Pancreas (tissue), 10 donors: ENCODE data around the gene OPCML. TPM values are rescaled to one million over a fixed set of nuclear protein-coding genes. Genes with fewer than 3 reads are reported as not detected.

ENCODE experiments used
- ATAC-seq, 4 donors: fragments of 200-7000 bp; cut with Tn5 transposase; one replicate each; pipeline versions ENCODE4 v1.8.0 to v1.9.1; 2020; ENCODE audit warnings: mild to moderate bottlenecking in 4 of 4, moderate library complexity in 4 of 4
- DNase-seq, 6 donors: peaks; one replicate each; pipeline ENCODE4 v3.0.0-alpha.2; 2020
- FAIRE-seq: peaks from 2 replicates; lab custom pipeline; 2012; peaks lifted over from hg19 to GRCh38; lab: Jason Lieb, UNC
- H3K27ac ChIP-seq, 4 donors: fragments of 200-600 bp; sonication (generic); 1 replicate in 3 of 4; 2 replicates in 1 of 4; pipeline versions ENCODE4 v1.5.0 to v1.8.0; 2020
- H3K27me3 ChIP-seq, 4 donors: fragments of 200-600 bp; one replicate each; pipeline ENCODE4 v1.8.0; 2021
- H3K36me3 ChIP-seq, 3 donors: fragments of 200-600 bp; sonication (generic) in 1 of 3; one replicate each; pipeline versions ENCODE4 v1.5.0 to v1.8.0; 2020 to 2021
- H3K4me1 ChIP-seq, 3 donors: fragments of 200-600 bp; one replicate each; pipeline ENCODE4 v1.8.0; 2021
- H3K4me3 ChIP-seq, 4 donors: fragments of 200-600 bp; sonication (generic) in 2 of 4; one replicate each; pipeline versions ENCODE4 v1.5.0 to v1.8.0; 2020 to 2021
- H3K9me3 ChIP-seq, 4 donors: fragments of 200-600 bp; one replicate each; pipeline ENCODE4 v1.8.0; 2021
- CTCF ChIP-seq, 4 donors: fragments of 200-600 bp; sonication (generic) in 3 of 4; IDR thresholded peaks; one replicate each; pipeline versions ENCODE4 v1.5.0 to v1.8.0; 2021; ENCODE audit warnings: antibody characterized with exemption in 4 of 4
- WGBS, 2 donors: extraction: QIAGEN DNeasy Blood & Tissue Kit; methylation state at CpG; one replicate each; pipeline ENCODE4 v1.1.7; 2013; 5-methylcytosine and 5-hydroxymethylcytosine counted together
- intact Hi-C, 3 donors: fragments of 100-400 bp; cut with DNase I; formaldehyde crosslinking; loops; one replicate each; pipeline versions ENCODE4 v1.11.1 to v1.14.2; 2022
- polyA plus RNA-seq, 2 donors: library from polyadenylated mRNA; stranded (reverse); fragments of 200-250 nt; gene quantifications; one replicate each; pipeline ENCODE4 v1.2.3, GENCODE V29; 2013
- total RNA-seq, 6 donors: library from RNA; stranded (reverse); fragmentation: NEBNext Ultra II Directional in 4 of 6; extraction: Animal tissue kit (Norgen Biotek cat#: 25700) in 4 of 6; gene quantifications; one replicate each; pipeline versions ENCODE4 v1.2.1 to v1.2.4, GENCODE V29; 2021 to 2023
- donor health status: healthy with polysubstance abuse.
- donor health status: DM: no; HTN: no; CAD: no; lungs with moderate emphysema.
- donor health status: DM: no; HTN: no; CAD: no.
- donor health status: control.
- donor health status: control.
- donor health status: Bipolar disorder and iron deficiency.
- donor health status: DM: yes; HTN: yes; CAD: no.
- donor health status: DM: no; HTN: no; CAD: no.
- donor health status: DM: no; HTN: no; CAD: no.
- donor health status: DM: yes; HTN: yes; CAD: no.

The OPCML gene
- total and polyA plus RNA-seq, 8 donors, result 0.05 to 0.31 (median 0.19) TPM

- 74 to 87% methylated on average over 5 of the region's 5 CpGs for WGBS, 2 donors
- TF ChIP-seq CTCF (IDR thresholded peaks at IDR 0.05), result no peak
- H3K9me3 ChIP-seq, result no peaks in the 10 kb centered on the region
- no peak for ATAC-seq
- intact Hi-C loops, result no loop called here
- no peak overlapping the region for H3K4me3 ChIP-seq
- no peaks in the 10 kb centered on the region for H3K4me1 ChIP-seq
- no peak overlapping the region for H3K27ac ChIP-seq
- no peak for DNase-seq
- H3K36me3 ChIP-seq, result no peaks in the 10 kb centered on the region
- no peak for FAIRE-seq
- peaks cover 0 to 4% (median 0%) of the 10 kb centered on the region in 4 donors for H3K27me3 ChIP-seq
Measured at GRCh38 chr11:132862933-132863332, 669.4 kb downstream of the OPCML start.

GRCh38 chr11:132862137-132862536, 670.2 kb downstream of the OPCML start:
- H3K36me3 ChIP-seq, result no peaks in the 10 kb centered on the region
- no peaks in the 10 kb centered on the region for H3K9me3 ChIP-seq
- intact Hi-C loops, result no loop called here
- no peaks in the 10 kb centered on the region for H3K4me1 ChIP-seq
- ATAC-seq (no peak), FAIRE-seq (no peak), DNase-seq (no peak)
- H3K27me3 ChIP-seq, result peaks cover 0 to 4% (median 0%) of the 10 kb centered on the region in 4 donors
- no peak overlapping the region for H3K27ac ChIP-seq
- WGBS, 2 donors, result 74 to 82% methylated on average over 5 of the region's 5 CpGs
- no peak for TF ChIP-seq CTCF (IDR thresholded peaks at IDR 0.05)
- no peak overlapping the region for H3K4me3 ChIP-seq

- no peaks in the 10 kb centered on the region for H3K4me1 ChIP-seq
- no peak for TF ChIP-seq CTCF (IDR thresholded peaks at IDR 0.05)
- H3K4me3 ChIP-seq, result no peak overlapping the region
- DNase-seq (no peak), FAIRE-seq (no peak), ATAC-seq (no peak)
- no peaks in the 10 kb centered on the region for H3K36me3 ChIP-seq
- peaks cover 0 to 4% (median 0%) of the 10 kb centered on the region in 4 donors for H3K27me3 ChIP-seq
- no peak overlapping the region for H3K27ac ChIP-seq
- intact Hi-C loops, result no loop called here
- WGBS, 2 donors, result 56 to 63% methylated on average over 6 of the region's 6 CpGs
- no peaks in the 10 kb centered on the region for H3K9me3 ChIP-seq
Measured at GRCh38 chr11:132859306-132859705, 673.0 kb downstream of the OPCML start.

- no peak for DNase-seq
- Histone ChIP-seq H3K9me3 (no peaks in the 10 kb centered on the region), H3K27ac (no peak overlapping the region), H3K4me1 (no peaks in the 10 kb centered on the region), H3K36me3 (no peaks in the 10 kb centered on the region), H3K4me3 (no peak overlapping the region), H3K27me3 (peaks cover 0 to 4% (median 0%) of the 10 kb centered on the region in 4 donors)
- ATAC-seq, result no peak
- TF ChIP-seq CTCF (IDR thresholded peaks at IDR 0.05), result no peak
- FAIRE-seq, result no peak
- WGBS, 2 donors, result 9% methylated on average over 5 of the region's 5 CpGs
- intact Hi-C loops, result no loop called here
Measured at GRCh38 chr11:132858223-132858622, 674.1 kb downstream of the OPCML start.

GRCh38 chr11:132856032-132856431, 676.3 kb downstream of the OPCML start:
- Histone ChIP-seq H3K36me3 (no peaks in the 10 kb centered on the region), H3K9me3 (no peaks in the 10 kb centered on the region), H3K4me1 (no peaks in the 10 kb centered on the region), H3K27me3 (no peaks in the 10 kb centered on the region), H3K4me3 (no peak overlapping the region), H3K27ac (no peak overlapping the region)
- FAIRE-seq, result no peak
- ATAC-seq, result no peak
- TF ChIP-seq CTCF (IDR thresholded peaks at IDR 0.05), result no peak
- intact Hi-C loops, result no loop called here
- DNase-seq, result no peak
- WGBS, 2 donors, result 53 to 73% methylated on average over 4 of the region's 4 CpGs
